HG02610 (cell line): ENCODE results near the gene CAPZB.

ENCODE experiments used
- ATAC-seq: cut with Tn5 transposase; IDR thresholded peaks from one replicate; pipeline ENCODE4 v1.9.1; 2021; ENCODE audit warnings: mild to moderate bottlenecking, moderate library complexity; ENCODE audit not compliant: unreplicated experiment

CAPZB gene

DNA sequence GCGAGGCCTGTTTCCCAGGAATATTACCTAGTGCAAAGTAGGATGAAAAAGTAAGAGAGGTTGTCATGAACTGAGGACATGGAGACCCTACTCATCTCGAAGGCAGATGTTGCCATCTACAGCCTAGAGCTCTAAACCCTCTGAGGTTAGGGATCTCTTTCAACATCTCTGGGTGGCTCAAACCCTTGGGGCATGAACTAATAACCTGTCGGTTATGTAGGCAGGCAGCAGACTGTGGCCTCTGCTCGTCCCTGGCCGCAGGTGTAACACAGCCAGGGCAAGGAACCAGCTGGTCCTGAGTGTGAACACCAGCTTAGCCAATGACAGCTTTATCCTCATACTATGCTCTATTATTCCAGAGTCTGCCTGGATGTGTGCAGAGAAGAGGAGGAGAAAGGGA lies 13.2 kb downstream of the CAPZB start:
- ATAC-seq = no peak

DNA sequence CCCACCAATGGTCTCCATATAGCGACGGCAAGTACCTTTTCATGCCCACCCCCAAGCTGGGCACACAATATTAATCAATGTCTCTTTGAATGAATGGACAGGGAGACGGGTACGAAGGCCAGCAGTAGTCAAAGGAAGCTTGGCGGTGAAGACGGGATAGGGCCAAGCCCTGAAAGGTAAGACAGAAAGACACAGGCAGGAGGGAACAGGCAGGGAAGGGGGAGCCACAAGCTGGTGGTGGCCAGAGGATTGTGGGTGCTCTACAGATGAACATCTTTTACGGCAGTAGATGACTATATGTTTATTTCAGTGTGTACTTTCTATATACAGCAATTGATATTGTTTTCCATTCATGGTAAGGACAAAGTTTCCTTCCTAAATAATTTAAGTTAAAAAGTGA lies 16.3 kb downstream of the CAPZB start:
- no peak for ATAC-seq

DNA sequence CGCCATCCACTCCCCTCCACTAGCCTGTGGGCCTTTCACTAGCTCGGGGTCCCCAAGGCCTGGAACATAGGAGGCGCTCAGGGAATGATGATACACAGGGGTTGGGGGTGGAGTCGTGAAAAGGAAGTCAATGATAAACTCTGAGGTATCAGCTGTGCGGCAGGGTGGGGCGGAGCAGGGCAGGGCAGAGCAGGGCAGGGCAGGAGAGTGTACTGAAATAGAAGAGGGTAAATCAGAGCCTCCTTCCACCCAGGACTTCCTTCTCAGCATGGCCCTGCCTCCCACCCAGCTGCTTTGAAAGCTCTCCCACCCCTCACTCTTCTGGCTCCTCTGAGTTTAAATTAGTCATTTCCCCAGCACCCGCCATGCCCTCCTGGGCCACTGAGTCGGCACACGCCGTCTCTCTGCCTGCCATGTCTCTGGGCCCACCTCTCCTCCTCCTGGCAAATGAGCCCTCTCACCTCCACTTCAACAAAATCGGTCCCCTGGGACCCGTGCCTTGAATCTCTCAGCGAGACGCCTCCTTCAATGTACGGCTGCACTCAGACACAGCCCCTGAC lies 16.9 kb downstream of the CAPZB start:
- ATAC-seq = no peak

DNA sequence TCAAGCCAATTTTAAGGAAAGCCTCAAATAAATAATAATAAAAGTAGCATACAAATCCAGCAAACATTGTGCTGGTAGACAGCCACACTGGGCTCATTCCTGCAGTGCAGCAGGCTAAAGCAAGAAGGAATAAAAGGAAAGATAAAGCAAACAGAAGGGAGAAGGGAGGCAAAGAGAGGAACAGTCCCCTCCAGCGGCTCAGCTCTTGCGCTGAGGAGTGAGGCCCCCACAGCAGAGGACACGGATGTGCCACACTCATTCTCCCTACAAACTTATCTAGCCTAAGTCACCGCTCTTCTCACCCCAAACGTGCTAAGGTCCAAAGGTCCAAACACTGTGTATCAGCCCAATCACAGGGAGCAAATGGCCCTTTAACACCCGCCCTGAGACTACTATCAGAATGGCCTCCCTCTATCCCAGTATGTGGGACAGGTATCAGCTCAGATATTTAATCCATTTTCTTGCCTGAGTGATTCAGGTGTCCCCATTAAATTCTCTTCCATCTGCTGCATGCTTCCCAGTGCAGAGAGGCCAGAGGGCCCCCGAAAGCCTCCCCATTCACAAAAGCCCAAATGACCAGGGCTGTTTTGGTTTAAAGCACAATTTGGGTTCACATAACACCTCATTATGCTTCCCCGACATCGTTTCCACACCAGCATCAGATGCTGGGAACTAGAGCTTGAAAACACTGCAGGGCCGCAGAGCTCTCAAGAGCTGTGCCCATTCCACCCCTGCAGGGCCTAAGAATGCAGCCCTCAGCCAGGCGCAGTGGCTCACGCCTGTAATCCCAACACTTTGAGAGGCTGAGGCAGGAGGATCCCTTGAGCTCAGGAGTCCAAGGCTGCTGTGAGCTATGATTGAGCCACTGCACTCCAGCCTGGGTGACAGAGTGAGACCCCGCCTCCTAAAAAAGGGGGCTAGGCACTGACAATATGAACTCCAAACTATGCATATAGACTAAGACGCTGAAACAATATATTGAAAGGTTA lies 17.8 kb downstream of the CAPZB start:
- no peak for ATAC-seq

DNA sequence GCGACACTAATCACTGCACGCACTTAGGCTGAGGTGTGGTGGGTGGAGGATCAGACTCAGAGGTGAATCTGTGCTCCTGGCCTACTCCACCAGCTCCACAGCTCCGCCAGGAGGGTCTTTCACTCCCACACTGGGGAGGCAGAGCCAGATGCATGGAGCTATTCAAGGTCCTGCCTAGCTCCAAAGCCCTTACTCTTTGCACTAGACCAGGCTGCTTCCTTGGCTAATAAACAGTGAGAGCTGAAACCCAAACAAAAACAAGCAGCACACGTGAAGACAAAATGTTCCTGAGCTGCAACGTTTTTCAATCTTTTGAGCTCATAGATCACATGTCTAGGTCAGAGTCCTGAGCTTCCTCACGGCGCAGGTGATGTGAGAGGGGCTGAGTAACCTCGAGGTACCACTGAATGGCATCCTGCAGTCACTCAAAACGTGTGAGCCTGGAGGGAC lies 19.2 kb downstream of the CAPZB start:
- ATAC-seq = no peak

DNA sequence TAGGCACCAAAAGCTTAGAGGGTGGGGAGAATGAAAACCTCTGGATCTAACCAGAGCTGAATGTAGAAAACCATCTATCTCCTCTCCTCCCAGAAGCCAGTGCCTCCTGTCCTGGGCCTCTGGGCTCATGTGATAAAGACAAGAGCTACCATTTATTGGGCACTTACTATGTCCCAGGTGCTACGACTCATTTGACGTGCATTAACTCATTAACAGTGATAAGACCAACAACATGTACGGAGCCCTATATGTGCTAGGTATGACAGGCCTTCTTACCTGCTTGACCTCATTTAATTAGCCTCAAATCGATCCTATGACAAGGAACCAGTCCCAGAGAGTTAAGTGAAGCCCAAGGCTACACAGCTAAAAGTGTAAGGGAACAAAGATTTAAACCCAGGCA lies 19.7 kb downstream of the CAPZB start:
- ATAC-seq = no peak

DNA sequence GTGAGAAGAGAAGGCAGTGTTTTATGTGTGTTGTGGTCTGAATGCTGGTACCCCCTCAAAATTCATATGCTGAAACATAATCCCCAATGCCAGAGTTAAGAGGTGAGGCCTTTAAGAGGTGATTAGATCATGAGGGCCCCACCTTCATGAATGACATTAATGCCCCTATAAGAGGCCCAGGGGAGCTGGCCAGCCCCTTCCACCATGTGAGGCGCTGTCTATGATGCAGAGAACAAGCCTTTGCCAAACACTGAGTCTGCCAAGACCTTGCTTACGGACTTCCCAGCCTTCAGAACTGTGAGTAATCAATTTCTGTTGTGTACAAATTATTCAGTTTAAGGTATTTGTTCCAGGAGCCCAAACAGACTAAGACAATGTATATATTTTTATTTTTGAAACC lies 20.2 kb downstream of the CAPZB start:
- no peak for ATAC-seq

DNA sequence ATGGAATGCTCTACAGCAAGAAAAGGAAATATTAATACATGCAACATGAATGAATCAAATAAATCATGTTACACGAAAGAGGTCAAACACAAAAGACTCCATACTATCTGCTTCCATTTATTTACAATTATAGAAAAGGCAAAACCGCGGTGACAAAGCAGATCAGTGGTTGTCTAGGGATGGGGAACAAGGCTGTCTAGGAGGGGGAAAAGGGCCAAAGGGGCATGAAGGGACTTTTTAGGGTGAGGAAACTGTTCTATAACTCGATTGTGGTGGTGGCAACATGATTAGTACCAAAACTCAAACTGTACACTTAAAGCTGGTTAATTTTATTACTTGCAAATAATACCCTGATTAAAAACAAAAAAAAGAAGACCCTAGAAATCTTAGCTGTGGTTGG lies 20.6 kb downstream of the CAPZB start:
- ATAC-seq = no peak

DNA sequence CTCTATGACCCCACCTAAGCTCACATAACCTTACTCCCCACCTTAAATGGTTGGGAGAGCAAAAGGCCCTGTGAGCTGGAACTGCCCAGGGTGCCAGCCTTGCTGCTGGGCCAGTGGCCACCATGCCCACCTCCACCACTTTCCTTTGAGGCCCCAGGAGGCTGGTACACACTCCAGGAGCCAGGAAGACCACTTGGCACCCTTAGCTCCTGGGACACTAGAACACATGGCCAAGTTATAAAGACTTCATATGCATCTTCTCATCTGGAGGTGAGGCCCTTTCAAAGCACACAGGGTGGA lies 21.9 kb downstream of the CAPZB start:
- ATAC-seq = no peak

DNA sequence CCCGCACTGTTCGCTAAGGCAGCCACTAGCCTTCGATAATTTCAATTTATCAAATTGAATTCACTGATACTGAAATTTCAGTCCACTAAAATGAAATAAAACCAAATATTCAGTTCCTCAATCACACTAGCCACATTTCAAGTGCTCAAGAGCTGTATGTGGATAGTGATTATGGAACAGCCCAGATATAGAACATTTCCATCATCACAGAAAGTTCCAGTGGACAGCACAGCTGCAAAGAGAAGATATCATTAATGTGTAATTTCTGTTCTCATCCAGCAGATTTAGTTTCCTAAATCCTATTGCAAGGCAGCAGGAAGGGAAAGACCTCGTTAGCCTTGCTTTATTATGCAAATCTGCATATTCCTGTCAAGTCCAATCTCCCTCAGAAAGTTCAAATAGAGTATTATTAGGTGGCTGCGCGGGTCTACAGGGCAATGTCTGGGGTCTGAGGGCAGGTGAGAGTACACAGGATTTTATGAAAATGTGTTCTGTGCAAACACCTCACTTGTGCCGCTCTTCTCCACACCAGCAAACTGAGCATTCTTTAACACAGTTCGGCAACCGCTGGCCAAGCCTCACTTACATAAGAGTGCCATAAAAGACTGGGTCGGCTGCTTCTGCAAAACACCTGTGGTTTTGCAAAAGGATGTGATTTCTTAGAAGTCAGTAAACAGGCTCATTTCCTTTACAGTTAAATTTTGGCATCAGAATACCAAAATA lies 22.4 kb downstream of the CAPZB start:
- ATAC-seq = peak; percentile 35

DNA sequence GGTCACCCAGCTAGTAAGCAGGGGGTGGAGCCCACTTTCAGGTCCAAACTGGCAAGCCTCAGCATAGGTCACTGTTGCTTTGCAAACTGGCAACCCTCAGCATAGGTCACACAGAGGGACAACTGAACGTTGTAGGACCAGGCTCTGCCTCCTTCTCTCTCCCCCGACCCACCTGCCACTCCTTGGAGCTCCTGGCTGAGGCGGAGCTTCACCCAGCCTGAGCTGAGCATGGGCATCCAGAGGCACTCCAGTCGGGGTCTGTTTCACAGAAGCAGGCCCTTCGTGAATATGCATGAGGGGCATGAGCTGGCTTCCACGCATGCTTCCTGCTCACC lies 24.2 kb downstream of the CAPZB start:
- no peak for ATAC-seq

DNA sequence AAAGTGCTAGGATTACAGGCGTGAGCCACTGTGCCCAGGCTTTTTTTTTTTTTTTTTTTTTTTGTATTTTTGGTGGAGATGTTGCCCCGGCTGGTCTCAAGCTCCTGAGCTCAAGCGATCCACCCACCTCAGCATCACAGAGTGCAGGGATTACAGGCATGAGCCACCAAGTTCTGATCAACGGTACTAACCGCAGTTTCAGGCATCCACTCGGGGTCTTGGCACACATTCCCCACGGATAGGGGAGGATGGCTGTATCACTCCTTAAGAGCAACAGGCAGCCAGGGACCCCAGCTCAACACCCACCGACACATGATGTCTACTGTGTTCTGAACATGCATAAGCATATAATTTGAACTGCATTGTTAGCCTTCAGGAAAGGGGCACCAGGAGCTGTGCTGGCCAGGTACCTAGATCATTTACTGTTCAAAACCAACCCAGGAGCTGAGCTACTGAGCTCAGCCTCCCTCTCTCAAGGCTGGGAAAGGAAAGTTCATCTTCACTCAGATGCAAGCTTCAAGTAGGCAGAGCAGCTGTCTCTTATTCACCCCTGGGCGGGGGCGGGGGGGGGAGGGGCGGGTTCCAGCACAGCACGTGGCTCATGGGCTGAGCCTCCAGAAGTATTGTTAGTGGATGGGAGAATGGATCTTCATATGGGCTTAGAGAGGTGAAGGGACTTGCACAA lies 24.7 kb downstream of the CAPZB start:
- no peak for ATAC-seq

DNA sequence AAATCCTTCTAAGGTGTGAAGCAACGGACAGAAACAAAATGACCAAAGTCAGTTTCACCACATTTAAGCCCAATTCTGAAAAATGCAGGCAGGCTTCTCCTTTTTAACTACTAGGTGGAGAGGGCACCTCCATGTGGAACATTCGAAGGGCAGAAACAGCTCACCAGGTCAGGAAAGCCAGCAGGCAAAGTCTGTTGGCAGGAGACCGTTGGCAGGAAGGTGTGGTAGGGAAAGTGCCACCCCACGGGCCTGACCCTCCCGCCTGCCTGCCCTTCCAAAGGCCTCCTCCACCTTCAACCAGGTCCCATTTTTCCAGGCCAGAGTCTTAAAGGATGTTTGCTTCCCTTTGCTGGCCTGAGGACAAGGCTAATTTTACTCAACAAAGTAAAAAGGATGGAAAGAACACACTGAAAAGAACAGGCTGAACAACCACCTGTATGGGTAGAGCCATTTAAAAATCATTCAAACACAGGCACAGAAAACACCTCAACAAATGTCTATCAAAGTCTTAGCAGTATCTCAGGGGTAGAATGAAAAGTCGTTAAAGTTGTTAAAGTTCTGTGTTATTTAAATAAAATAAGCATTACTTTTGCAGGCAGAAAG lies 26.4 kb downstream of the CAPZB start:
- ATAC-seq = no peak

DNA sequence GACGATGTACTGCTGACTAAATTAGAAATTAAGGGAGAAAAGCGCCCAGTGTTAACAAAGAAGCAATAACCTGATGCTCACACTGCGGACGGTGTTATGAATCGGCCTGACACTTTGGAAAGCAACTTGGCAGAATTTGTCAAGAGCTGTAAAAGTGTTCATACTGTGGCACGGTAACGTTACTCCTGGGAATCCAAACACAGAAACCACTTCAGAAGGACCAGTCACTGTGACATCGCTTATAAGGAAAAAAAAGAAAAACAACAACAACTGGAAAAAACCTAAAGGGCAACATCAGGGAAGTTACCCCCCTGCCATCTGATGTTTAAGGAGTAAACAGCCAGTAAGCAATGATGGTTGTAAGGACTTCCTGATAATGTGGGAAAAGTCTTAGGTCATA lies 27.7 kb downstream of the CAPZB start:
- ATAC-seq = no peak

DNA sequence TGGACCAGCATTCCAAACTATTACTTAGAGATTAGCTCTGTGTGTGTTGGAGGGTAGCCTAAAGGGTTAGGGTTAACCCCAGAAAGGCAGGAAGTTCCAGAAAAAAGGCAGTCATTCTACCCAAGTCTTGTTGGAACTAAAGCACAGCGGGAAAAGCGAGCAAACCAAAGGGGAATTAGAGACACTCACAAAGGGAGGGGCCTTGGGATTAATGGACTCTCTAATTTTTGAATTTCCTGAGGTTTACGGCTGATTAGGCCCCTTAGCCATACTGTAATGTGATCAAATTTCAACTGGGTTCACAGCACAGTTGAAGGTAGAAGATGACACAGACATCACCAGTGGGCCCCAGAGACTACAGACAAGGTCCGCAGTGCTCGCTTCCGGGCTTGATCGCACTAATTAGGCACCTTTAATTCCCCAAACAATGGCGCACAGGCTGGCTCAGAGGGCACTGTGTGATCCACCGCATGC lies 28.3 kb downstream of the CAPZB start:
- ATAC-seq = no peak

DNA sequence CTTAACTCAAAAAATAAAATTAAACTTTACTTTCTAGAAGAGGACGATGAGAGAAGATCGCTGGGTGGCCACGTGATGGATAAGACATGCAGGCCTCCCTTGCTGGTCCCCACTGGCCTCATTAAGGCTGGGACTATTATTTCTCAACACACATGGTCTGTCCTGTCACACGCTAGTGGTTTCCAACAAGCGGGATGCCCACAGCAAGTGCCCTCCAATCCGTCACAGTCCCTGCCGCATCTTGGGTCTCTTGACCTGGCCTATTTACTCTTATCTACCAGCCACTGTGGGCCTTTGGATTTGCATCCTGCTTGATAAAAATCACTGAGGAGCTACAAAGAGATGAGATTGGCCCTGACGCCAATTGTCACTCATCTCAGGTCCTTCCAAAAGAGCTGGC lies 30.0 kb downstream of the CAPZB start:
- ATAC-seq = no peak

DNA sequence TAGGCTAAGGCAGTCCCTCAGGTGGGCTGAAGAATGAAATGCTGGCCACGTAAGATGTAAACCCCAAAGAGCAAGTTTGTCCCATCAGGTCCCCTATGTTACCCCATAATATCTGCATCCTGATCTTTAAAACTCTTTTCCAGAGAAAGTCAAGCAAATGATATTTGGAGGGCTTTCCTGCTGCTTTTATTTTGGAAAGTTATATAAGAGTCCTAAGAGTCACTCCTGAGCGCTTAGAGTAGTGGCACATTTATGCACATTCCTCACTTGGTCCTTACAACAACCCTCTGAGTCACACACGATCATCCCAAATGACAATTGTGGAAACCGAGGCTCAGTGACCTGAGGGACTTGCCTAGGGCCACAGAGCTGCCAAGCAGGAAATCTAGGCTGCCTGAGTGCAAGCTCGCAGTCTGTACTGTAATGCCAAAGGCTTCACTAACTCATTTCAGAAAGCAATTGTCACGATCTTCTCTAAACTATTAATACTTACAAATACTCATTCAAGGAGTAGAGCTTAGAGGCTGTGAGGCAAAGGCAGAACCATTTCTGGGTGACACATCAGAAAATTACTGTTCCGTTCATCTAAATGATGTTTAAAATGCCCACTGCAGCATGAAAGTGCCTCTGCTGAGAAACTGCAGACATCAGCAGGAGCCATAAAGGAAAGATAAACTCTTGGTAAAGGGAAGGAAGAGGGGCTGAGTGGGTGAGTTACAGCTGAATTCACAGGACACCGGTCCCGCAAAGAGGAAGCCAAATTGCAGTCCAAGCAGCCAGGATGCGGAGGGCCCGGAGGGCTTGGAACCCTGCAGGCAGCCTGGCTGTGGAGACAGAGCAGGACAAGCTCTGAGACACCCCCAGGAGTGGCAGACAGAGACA lies 30.8 kb downstream of the CAPZB start:
- ATAC-seq = peak; percentile 58

DNA sequence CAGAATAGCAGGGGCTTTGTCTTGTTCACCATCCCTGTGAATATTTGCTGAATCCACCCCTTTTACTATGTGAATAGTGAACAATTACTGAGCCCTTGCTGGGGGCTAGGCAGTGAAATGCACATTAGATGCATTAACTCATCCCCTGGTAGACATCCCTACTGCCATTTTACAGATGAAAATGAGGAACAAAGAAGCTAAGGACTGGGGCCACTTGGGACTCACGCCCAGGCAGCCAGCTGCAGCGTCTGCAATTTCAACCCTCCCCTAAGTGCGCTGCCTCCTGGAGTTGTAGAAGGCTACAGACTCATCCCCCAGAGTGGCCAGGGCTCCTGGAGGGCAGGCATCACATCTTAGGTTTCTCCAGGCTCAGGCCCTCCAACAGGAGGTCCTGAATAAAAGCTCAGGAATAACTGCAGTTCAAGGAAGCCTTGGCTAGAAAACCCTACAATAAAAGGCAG lies 31.6 kb downstream of the CAPZB start:
- ATAC-seq = no peak

DNA sequence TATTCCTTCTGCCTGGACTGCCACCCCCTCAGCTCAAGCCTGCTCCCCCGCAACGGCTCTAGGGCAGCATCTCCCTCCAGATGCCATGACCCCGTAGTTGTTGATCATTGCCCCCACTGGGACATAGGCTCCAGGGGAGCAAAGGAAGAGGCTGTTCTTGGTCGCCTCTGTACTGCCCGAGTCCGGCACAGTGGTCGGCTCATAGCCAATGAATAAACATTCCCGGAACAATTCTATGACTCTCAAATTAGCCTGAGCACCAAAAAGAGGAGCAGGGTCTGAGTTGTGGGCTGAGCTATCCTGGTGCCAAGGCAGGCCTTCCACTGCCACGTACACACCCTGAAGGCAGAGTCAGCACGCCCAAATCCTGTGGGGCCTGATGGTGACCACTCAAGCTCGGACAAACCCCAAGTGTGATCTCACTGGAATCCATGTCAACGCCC lies 33.1 kb downstream of the CAPZB start:
- ATAC-seq = no peak
